Measurements from ENCODE around the gene NATD1.

Gene NATD1

GRCh38 chr17:21275579-21276263 lies 22.5 kb upstream of the NATD1 start:
- peak; percentile 71 for FAIRE-seq
- DNase-seq (ENCODE audit: low spot score), result peak; percentile 96

DNA sequence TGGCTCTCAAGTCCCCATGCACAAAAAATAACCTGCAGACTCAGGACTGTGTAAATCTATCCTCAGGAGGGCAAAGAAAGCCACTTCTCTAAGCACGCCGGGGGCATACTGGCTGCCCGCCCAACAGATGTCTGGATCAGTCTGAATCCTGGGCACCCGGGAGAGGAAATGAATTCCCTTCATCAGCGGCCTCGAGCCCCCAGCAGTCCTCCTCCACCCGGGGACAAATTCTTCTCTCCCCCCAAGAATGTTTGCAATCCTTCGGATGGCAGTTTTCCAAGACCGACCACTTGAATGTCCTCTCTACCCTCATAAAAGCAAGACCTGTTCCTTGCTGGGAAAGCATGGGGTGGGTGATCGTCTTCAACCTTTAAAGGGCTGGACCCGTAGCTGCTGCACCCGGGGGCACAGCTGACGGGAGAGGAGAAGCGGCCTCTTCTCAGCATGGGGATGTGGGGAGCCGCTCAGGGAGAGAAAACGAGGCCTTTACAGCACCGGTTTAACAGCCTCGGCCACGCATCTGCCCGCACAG lies 21.9 kb upstream of the NATD1 start:
- no peak for DNase-seq (ENCODE audit: low spot score)
- no peak for FAIRE-seq

- FAIRE-seq, result no peak
- DNase-seq (ENCODE audit: low spot score), result no peak
Observed at GRCh38 chr17:21272881-21273792, 19.9 kb upstream of the NATD1 start.

DNA sequence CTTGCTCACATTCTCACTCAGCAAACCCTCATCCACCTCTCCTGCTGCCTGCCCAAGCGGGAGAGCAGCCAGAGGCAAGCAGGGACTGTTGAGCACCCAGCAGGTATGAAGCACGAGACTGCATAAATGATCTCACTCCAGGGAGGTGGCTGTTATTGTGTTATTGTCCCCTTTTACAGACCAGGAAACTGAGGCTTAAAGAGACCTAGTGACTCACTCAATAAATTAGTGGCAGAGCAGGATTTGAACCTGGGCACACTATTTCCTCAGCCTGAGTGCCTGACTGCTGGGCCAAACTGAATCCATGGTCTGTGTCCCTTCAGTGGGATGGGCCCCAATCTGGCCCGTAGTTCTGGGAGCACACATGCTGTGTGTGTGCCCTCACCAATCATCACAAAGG lies 19.0 kb upstream of the NATD1 start:
- FAIRE-seq (no peak), DNase-seq (ENCODE audit: low spot score) (no peak)

DNA sequence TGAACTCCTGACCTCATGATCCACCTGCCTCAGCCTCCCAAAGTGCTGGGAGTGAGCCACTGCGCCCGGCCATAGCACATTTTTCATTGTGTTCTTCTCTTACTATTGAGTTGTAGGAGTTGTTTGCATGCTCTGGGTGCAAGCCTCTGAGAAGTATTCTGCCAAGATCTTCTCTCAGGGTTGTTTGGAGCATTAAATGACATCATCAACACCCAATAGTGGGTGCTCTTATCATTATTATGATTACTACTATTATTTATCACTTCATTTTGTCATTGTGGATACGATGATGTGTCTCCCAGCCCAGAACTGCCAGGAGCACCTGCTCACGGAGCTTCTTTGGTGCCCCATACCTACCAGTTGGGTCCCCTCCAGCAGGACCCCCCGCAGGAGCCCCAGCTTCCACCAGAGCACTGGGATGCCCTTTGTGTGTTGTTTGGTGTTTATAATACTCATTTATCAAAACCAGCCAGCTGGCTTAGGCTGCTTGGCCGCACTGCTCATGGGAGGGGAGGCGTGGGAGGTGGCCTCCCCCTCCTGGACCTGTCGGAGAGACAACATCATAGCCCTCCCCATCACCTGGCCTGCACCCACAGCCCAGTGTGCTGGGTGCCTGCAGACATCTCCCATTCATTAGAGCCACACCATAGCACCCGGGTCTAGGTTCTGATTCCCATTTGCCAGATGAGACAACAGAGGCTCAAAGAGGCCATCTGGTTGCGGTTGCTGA lies 18.4 kb upstream of the NATD1 start:
- DNase-seq (ENCODE audit: low spot score), result no peak
- FAIRE-seq, result no peak

DNA sequence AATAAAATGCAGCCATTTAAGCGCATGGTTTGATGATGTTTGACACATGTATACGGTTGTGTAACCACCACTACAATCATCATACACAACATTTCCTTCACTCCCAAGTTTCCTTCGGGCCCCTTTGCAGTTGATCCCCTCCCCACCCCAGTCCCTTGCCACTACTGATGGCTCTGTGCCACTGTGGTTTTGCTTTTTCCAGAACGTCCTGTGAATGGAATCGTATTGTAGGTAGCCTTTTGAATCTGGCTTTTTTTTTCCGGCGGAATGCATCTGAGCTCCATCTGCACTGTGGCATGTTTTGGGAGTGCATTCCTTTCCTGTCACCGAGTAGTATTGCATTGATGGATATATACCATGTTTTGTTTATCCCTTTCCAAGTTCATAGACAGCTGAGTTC lies 16.2 kb upstream of the NATD1 start:
- no peak for DNase-seq (ENCODE audit: low spot score)
- FAIRE-seq, result no peak

GRCh38 chr17:21268596-21269188 lies 15.5 kb upstream of the NATD1 start:
- DNase-seq (ENCODE audit: low spot score) (no peak), FAIRE-seq (no peak)

DNA sequence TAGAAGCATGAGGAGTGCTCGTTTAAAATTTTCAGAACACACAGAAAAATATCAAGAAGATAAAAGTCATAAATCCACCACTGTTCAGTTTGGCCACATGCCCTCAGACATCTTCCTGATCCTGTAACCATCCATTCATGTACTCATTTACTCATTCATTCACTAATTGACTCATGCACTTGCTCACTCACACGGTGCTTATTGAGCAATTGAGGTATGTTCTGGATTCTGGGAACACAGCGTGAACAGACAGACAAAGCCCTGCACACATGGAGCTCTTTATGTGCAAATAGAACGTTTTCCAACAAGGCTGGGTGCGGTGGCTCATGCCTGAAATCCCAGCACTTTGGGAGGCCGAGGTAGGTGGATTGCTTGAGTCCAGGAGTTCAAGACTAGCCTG lies 10.2 kb upstream of the NATD1 start:
- no peak for FAIRE-seq
- DNase-seq (ENCODE audit: low spot score), result no peak

- DNase-seq (ENCODE audit: low spot score), result no peak
- no peak for FAIRE-seq
Observed at GRCh38 chr17:21262259-21262993, 9.2 kb upstream of the NATD1 start.

GRCh38 chr17:21258593-21258992 lies 5.4 kb upstream of the NATD1 start:
- FAIRE-seq, result no peak
- DNase-seq (ENCODE audit: low spot score), result no peak

DNA sequence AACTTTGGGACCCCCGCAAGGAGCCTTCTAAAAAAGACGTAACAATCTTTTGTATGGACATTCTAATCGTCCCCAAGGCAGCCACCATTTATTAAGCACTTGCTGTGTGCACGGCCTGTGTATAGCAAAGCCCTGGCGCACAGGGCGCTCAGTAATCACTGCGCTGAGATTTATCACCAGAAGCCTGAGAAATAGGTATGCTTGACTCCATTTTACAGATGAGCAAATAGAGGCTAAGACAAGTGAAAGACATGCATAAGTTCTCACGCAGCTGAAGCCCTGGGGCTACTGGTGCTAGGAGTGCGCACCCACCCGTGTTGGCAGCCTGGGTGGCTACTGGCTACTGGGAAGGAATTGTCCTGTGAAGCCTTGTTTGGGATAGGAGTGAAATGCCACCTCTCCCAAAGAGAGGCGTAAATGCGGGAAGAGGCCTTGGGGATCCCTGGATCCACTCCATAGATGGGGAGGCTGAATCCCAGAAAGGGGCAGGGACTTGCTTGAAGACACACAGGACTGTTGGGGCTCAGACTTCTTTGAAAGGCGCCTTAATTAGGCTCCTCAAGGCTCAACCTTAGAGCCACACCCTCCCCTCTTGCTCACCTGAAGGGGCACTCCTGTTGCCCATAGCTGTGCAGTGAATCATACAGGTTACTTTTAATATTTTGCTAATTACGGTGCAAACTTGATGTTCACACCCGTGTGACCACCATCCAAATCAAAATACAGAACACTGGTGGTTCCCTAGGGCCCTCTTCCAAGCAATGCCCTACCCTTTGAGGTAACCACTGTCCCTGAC lies 634 bp upstream of the NATD1 start:
- no peak for DNase-seq (ENCODE audit: low spot score)
- no peak for FAIRE-seq

GRCh38 chr17:21252289-21252795 lies 868 bp downstream of the NATD1 start:
- FAIRE-seq (no peak), DNase-seq (ENCODE audit: low spot score) (no peak)

GRCh38 chr17:21251337-21252010 lies 1.7 kb downstream of the NATD1 start:
- FAIRE-seq, result no peak

DNA sequence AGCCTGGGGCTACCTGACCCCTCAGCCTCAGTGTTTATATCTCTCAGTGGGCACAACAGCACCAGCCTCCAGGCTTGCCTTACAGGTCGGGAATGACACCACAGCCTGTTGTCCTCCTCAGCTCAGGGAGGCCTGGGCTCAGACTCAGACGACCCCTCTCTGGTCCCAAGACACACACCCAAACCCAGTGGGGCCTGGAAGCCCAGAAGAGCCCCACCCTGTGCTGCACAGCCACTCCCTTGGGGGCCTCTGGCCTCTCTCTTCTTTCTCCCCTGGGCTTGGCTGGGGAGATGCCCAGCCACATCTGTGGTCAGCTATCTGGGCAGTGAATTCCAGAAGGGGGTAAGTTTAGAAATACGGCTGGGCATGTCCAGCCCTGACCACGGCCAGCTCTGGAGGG lies 2.4 kb downstream of the NATD1 start:
- FAIRE-seq (no peak), DNase-seq (ENCODE audit: low spot score) (no peak)

More at GRCh38 chr17:21251337-21252010, 1.7 kb downstream of the NATD1 start:
- no peak for DNase-seq (ENCODE audit: low spot score)

DNA sequence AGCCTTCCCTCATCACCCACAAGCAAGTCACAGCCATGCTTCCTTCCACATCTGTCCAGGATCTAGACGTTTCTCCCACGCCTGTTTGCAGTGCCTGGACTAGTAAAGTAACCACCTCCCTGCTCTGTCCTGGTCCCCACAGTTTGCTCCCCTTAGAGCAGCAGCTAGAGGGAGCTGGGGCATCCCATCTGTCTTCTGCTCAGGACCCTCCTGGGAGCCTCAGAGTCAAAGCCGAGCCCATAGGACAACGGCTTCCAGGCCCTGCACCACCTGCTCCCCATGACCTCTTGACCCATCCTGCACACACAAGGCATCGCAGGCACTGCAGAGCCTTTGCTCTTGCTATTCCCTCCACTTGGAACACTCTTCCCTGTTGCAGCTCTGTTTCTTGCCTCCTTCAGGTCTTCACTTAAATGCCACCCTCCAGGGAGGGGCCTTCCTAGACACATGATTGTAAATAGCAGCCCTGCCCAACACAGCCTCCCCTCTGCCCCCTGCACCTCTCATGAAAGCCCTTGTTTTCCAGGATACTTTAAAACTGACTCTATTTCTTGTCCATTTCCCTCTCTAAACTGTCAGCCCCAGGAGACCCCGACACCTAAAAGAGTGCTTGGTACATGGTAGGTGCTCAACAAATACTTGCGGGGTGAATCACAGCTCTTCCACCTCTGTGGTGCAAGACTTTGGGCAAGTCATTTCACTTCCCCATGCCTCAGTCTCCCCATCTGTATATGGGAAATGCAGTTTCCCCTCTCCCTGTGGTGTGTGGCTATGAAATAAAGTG lies 3.1 kb downstream of the NATD1 start:
- FAIRE-seq (no peak), DNase-seq (ENCODE audit: low spot score) (no peak)

- no peak for DNase-seq (ENCODE audit: low spot score)
- FAIRE-seq, result no peak
Observed at GRCh38 chr17:21249086-21249795, 4.0 kb downstream of the NATD1 start.

DNA sequence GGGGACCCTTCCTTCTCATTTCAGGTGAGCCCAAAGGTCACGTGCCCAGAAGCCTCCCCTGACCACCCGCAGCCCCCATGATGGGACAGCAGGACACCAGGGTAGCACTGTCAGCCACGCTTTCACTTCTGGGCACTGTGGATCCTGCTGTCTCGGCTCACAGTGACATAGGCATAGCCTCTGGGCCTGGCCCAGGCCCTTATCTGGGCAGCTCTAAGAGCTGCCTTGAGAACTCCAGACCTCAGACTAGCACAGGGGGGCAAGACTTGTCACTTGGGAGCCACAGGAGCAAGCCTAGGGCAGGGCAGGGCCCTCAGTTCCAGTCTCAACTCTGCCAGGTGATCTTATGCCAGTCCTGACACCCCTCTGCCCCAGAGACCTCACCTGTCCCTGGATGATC lies 4.7 kb downstream of the NATD1 start:
- no peak for FAIRE-seq

More for the DNA sequence above, 4.7 kb downstream of the NATD1 start:
- DNase-seq (ENCODE audit: low spot score), result no peak
